Amniotic stem cell (primary cell): ENCODE measurements around the gene FRMPD2.
"Not testable (repeated sequence)": the region's sequence is repeated elsewhere in the genome, so short reads cannot be mapped to it uniquely, and the experiment has no call there.

ENCODE experiments used
- DNase-seq: peaks from one replicate; lab custom pipeline; 2025; lab: John Stamatoyannopoulos, UW

Gene FRMPD2

DNA sequence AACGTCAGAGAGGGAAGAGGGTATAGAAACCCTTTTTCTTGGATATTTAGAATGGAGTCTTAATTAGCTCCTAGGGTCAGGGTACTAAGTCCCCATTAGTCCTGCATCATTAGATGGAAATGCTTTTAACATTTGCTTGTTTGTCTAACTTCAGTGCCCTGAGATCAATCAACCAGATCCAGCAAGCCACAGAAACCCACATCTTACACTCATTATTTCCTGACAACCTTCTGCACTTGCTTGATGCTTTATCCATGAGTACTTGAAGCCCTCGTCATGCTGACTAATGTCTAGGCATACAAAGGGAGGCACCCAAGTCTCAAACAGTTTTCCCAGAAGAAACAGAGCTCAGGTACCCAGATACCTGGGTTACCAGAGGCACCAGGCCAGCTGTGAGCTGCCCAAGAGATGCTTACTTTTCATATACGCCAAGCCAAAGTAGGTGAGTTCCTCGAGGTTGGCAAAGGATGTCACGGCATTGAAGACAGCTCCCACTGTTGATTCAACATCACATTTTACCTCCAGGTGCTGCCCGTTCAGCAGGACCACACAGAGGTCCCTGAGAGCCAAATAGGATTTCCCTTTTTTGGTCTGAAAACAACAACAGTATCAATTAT, 42.7 kb downstream of the FRMPD2 start:
- DNase-seq, result no peak

DNA sequence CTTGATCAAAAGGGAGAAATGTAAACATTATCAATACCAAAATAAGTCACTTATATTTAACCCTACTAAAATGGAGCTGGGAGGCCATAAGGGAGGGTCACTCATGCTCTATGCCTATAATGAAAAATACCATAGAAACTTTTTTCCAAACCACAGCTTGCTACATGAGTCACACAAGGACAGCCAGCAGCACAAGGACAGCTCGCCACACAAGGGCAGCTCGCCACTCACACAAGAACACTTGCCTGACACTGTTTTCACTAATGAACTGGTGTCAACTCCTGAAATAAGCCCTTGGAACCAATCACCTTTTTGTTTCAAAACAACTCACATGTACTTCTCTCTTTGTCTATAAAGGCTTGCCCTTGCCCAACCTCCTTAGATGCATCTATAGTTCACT, 43.3 kb downstream of the FRMPD2 start:
- no peak for DNase-seq

DNA sequence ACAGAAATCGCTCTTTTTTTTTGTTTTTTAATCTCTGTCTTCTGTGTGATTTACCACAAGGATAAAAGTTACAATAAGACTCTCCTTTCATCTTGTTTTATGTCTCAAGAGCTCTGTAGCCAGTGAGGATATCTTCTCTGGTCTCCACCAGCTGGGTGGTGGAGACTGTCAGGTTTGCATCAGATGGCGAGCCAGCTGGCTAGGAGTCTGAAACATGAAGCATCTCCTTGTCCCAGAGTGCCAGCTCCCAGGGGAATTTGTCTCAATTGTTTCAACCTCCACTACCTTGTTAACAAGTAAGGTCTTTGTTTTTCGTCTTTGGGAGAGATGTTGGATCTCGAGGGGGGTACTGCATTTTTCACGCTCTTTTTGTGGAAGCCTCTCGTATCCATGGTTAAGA, 47.3 kb downstream of the FRMPD2 start:
- no peak for DNase-seq

DNA sequence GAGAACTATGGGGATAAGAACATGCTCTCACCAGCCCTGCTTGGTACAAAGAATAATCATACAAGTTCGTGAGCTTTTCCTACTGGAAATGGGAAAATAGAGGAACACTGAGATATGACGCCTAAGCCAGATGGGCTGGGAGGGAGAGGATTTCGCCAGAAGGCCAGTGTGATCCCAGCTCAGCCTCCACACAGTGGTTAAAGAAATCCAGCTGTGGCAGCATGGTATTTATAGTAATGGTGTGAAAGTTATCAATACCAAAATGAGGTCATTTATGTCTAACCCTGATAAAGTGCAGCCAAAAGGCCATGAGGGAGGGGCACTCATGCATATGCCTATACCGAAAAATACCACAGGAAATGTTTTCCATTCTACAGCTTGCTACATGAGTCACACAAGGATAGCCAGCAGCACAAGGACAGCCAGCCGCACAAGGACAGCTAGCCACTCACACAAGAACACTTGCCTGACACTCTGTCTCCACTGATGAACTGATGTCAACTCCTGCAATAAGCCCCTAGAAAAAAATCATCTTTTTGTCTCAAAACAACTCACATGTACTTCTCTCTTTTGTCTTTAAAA, 49.4 kb downstream of the FRMPD2 start:
- no peak for DNase-seq

DNA sequence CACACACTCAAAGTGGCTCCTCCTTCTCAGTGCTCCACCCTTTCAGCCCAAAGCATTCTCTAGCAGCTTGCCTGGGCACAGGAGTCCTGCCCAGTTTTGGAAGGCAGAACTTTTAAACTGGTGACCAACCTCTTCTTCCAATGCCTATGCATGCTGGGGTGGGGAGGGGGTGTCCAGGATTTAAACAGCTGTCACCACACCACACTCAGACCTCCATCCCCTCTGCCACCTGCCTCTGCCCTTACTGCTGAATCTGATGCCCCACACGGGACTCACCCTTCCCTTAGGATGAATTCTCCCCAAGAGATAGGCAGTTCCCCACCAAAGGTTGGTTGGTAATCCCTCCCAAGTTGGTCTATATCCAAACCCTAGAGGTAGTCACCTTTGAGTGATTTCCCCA, 50.2 kb downstream of the FRMPD2 start:
- no peak for DNase-seq

DNA sequence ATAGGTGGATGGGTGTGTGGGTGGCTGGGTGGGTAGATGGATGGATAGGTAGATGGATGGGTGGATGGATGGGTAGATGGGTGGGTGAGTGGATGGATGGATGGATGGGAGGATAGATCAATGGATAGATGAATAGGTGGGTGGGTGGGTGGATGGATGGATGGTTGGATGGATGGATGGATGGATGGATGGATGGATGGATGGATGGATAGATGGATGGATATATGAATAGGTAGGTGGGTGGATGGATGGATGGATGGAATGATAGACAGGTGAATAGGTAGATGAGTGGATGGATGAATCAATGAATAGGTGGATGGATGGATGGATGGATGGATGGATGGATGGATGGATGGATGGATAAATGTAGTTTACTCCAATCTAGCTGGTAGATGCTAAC, 52.7 kb downstream of the FRMPD2 start:
- DNase-seq, result no peak

DNA sequence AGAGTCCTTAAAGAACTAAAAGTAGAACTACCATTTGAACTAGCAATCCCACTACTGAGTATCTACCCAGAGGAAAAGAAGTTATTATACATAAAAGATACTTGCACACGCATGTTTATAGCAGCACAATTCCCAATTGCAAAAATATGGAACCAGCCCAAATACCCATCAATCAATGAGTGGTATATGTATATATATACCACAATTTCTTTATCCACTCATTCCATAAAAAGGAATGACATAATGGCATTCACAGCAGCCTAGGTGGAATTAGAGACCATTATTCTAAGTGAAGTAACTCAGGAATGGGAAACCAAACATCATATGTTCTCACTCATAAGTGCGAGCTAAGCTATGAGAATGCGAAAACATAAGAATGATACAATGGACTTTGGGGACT, 53.5 kb downstream of the FRMPD2 start:
- DNase-seq, result not testable (repeated sequence)

DNA sequence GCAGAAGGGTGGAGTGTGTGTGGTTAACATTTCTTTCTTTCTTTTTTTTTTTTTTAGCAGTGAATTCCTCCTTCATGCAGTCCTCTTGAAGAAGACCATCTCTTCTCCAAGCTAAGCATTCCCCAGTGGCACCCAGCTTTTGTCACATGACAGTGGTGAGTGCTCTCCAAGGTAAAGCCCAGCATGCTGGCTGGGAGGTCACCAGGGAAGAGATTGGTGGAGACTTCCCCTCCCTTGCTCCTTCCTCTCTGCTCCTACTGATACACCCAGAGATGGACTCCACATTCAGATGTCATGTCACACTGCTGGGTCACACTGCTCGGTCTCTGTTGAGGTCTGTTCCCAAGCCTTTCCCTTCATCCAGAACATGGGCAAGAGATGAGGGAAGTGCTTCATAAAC, 55.3 kb downstream of the FRMPD2 start:
- no peak for DNase-seq

DNA sequence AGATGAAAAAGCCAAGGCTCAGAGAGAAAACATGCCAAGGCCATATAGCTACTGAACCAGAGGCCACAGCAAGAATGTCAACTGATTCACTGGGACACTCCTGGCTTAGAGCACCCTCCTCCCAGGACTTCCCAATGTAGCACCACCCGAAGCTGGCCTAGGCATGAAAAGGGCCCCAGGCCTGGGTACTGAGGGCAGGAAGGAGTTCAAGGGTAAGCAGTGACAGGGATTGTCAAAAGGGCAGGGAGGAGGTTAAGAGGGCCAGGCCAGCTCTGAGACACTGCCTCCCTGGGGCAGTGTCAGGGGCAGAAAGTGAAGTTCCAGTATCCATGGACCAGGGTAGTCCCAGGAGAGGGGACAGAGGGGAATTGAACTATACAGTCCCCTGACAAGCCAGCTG, 57.8 kb downstream of the FRMPD2 start:
- no peak for DNase-seq

DNA sequence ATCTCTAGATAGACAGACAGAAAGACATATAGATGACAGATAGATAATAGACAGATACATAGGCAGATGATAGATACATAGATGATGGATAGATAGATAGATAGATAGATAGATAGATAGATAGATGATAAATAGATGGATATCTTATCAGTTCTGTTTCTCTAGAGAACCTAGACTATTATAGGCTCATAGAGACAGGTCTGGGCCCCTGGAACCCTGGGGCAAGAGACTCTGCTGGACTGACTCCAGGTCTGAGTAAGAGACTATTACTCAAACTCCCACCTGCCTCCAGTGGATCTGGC, 58.3 kb downstream of the FRMPD2 start:
- DNase-seq, result no peak

DNA sequence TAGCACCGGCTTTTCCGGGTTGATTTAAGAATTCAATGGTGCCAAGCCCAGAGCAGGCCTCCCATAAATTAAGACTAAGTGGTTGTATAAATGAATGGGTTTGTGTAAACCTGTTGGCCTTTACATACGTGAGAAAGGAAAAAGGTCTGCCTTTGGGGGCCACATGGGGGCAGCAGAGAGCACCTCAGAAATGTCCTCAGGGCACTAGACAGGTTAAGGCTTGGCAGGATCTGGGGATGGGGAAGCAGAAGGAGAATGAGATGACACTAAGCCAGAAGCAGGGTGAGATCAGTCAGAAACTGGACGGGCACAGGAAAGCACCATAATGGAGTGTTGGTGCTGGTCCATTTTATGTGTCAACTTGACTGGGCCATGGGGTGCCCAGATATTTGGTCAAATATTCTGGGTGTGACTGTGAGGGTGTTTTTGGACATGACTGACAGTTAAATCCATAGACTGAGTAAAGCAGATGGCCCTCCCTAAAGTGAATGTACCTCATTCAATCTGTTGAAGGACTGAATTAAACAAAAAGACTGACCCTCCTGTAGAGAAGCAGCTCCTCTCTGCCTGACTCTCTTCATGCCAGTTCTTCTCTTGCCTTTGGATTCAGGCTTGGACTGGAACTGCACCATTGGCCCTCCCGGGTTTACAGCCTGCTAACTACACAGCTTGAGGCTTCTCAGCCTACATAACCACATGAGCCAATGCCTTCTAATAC, 58.9 kb downstream of the FRMPD2 start:
- no peak for DNase-seq

DNA sequence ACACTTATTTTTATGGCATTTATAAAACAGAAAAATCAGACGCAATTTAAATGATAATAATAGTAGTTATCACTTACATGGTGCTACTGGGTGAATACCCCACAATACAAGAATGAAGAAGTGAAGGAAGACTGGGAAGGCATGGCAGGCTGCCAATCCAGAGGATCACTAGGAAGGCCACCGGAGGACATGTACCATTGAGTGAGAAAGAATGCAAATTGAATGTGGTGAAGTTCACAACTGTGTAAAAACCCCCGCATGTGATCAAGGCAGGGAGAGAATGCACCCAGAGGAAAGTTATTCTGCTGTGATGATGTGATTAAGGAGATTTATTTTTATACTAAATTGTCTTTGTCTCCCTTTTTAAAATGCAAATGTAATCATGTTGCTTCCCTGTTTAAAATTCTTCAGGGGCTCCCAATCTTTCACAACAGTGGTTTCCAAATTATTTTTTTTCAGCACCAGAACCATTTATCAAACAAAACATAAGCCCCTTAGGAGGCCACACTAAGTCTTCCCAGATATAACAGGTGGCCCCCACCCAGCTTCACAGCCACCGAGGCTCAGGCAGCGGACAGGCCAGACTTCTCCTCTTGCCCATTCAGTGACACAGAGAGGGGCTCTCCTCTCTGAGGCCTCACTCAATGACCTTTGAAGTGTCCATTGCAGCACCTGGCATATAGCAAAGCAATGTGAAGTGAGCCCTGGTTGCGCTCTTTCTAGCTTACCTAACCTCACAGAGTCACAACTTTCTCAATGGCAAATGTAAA, 59.6 kb downstream of the FRMPD2 start:
- DNase-seq, result no peak

DNA sequence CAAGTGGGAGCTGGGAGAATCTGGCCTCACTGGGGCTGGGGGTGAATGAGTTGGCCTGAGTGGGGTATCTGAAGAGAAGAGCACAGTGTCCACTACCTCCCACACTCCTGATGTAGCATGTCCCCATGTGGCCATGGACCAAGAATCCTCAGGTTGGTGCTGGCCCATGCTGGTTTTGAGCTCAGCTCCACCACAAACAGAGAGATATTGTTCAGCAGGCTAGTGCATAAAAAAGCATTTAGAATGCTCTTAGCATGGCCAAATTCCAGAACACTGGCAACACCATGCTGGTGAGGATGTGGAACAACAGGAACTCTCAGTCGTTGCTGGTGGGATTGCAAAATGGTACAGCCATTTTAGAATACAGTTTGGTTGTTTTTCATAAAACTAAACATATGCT, 61.4 kb downstream of the FRMPD2 start:
- no peak for DNase-seq

DNA sequence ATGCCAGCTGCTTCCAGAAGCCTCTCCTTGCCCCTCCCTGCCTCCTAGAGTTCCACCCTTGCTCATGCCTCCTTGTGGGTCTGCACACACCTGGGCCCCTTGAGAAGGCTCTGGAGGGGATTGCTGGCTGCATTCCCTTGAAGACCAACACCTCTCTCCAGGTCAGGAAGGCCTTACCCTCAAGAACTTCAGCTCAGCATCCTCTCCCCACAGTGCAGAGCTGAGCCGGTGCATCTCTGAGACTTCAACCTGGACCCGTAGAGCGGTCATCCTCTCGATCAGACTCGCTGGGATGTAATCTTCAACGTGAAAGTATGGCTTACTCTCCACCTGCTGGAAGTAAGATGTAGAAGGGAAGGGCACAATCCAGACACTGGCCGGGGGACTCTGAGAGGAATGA, 62.7 kb downstream of the FRMPD2 start:
- no peak for DNase-seq

DNA sequence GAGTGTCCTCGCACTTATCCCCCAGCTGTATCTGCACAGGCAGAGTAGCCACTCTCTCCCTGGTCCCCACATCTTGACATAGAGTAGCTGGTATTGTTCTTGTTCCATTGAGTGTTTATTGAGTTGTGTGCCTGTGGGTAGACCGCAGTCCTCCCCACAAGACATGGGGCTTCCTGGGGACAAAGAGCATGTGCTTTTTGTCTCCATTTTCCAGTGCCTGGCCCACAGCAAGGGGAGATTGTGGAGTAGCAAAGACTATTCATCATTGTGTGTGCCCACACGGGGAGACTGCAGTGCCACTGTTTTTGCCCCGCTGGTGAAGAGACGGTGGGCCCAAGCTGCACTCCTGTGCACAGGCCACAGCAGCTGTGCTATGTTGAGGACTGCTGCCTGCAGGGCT, 63.5 kb downstream of the FRMPD2 start:
- no peak for DNase-seq

DNA sequence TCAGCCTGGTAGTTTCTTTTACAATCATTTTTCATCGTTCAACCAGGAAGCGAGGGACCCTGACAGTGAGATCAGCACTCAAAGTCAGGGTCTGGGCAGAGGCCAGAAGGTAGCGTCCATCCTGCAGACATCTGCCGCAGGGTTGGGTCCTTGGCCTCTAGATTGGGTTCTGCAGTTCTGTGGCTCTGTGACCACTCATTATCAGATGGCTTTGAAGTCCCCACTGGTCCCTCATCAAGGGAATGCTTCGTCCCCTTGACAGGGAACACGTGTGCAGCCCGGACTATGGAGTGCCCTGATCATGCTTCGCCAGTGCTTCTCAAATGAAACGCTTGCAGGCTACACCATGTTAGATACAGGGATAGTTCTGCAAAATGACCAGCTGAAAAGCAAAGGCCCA, 64.1 kb downstream of the FRMPD2 start:
- DNase-seq, result no peak

DNA sequence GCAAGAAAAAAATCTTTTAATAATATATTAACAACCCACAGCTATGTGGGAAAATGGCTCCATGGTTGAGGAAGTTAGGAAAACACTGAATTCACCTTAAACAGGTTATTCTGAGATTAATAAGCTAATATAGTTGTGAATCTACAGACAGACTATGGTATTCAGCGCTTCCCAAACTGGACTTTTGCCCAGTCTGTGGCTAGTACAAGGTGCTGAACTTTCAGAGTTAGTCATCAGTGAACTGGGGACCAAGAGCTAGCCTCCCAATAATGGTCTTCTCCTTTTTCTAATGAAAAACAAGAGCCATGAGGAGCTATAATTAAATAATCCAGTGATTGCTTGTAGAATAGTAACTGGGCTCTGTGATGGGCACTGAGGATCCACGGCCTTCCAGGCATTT, 65.3 kb downstream of the FRMPD2 start:
- DNase-seq, result no peak

DNA sequence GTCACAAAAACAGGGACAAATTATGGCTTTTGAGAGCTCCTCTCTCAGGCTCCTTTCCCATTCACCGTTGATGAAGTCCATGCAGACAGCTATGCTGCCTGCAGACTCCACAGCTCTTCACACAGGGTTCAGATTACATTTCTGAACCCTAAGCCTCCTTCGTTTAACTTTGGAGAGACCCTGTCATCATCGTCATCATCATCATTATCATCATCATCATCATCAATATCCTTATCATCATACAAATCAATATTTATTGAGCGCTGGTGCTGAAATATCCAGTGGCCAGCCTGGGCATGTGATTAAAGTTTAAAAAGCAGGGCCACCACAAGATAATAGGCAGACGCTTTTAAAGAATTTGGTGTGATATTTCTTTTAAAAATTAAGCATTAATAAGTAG, 66.6 kb downstream of the FRMPD2 start:
- no peak for DNase-seq

DNA sequence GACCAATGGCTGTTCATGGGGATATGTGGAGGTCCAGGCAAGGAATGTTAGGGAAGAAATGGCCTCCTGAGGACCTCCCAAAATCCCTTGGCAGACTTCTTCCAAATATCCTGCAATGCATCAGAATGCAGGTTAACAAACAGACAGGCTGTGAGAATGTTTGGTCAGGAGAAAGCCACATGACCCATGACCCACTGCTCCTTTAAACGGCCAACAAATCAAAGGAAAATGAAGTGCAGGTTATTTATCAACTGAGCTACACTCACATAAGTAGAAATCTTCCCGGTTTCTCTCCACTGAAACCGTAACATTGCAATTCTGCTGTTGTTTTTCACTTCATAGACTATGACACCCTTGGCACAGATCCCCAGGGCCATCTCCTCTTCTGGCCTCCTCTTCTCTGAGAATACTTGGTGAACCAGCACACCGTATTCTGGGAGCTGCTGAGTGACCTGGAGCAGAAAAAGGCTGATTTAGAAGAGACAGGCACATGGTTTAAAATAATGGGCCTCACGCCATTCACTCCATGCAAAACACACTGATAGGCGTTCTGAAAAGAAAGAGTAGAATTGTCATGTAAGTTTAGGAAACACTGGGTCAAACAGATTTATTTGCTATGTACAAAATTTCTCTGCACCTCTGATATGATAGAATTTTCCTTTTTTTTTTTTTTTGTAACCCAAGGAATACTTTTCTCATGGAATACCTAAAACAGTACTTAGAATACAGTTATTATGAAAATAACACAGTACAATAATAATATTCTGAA, 67.8 kb downstream of the FRMPD2 start:
- no peak for DNase-seq

DNA sequence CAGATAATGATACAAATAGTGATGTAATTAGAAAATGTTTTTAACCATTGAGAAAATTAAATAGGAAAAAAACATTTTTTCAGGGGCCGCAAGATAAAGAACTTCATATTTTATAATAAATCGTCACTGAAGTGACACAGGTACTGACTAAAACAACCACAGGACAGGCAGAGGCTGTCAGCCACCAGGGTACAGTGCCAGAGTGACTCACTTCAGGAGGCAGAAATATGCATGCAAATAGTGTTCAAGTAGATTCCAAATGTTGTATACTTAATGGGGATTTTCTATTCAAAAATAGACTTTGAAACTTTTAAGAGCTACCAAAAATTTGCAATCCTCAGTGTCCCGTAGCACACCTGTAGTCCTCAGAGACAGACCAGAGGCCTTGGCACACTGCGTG, 68.6 kb downstream of the FRMPD2 start:
- DNase-seq, result no peak

DNA sequence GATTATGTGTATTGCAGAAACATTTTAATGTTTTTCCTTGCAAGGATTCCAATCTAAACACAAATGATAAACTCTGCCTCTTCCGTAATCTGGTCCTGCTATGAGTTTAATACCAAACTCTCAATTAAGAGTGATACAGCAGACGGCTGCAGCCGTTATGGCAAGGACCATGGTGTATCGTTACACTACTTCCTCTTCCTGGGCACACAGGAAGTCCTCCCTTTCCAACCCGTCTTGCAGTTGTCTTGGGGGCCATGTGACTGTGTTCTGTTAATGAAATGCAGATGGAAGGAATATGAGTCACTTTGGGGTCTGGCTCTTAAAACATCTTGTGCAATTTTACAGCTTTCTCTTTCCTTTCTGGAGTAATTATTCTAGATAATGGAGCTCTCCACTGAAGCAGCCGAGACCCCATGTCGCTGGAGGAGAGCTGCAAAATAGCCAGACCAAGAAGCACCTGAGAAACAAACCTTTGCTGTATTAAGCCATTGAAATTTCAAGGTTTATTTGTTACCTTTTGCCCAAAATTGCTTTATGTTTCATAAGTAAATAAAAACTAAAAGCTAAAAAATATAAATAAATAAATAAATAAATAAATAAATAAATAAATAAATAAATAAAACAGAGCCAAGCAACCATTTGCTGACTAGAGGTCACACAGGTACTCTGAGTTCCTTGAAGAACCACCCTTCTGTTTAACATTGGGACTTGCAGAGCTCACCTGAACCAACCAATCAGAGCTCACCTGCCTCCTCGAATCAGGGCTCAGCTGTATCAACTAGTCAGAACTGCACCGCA, 74.7 kb downstream of the FRMPD2 start:
- DNase-seq, result peak; percentile 10
